ENCODE data around the gene TMC8. TPM values are rescaled to one million over a fixed set of nuclear protein-coding genes. Genes with fewer than 3 reads are reported as not detected.

TMC8 gene
- total RNA-seq, 4 donors from 2014 or later: 1.7 to 12.0 (median 3.0) TPM

DNA sequence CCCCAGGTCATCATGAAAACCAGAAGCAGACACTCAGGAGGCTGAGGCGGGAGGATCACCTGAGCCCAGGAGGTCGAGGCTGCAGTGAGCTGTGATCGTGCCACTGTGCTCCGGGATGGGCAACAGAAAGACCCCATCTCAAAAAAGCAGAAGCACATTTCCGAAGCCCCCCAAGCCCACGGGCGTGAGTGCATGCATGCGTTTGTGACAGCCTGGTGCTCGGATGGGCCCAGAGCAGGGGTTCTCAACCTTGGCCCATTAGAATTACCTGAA lies 21.1 kb upstream of the TMC8 start:
- WGBS, 2 donors (ENCODE audit: low coverage in 1 of 2): 86% methylated on average over 9 of the region's 9 CpGs; no CpG with 5 or more reads in 1 of the 2 donors
- no peak for ATAC-seq
- Histone ChIP-seq H3K9me3 (no peaks in the 10 kb centered on the region), H3K36me3 (peaks cover 0 to 58% of the 10 kb centered on the region in 2 donors), H3K27me3 (no peaks in the 10 kb centered on the region), H3K27ac (no peak overlapping the region), H3K4me1 (peaks cover 0 to 58% (median 6%) of the 10 kb centered on the region in 3 donors), H3K4me3 (no peak overlapping the region)
- no peak for TF ChIP-seq POLR2AphosphoS5 (IDR thresholded peaks at IDR 0.05)
- no peak for TF ChIP-seq EP300 (IDR thresholded peaks at IDR 0.05)
- TF ChIP-seq POLR2A (IDR thresholded peaks at IDR 0.05): no peak

- no peak overlapping the region for H3K4me3 ChIP-seq
- peaks cover 0 to 50% of the 10 kb centered on the region in 2 donors for H3K36me3 ChIP-seq
- no peaks in the 10 kb centered on the region for H3K9me3 ChIP-seq
- no peak overlapping the region for H3K27ac ChIP-seq
- H3K27me3 ChIP-seq: no peaks in the 10 kb centered on the region
- H3K4me1 ChIP-seq: peaks cover 0 to 63% (median 6%) of the 10 kb centered on the region in 3 donors
- TF ChIP-seq POLR2A (IDR thresholded peaks at IDR 0.05): no peak
- TF ChIP-seq POLR2AphosphoS5 (IDR thresholded peaks at IDR 0.05): no peak
- no peak for TF ChIP-seq EP300 (IDR thresholded peaks at IDR 0.05)
- TF ChIP-seq CTCF (IDR thresholded peaks at IDR 0.05): no peak
- no peak for ATAC-seq
- 66 to 79% methylated on average over 5 to 18 of the region's 22 CpGs for WGBS, 2 donors (ENCODE audit: low coverage in 1 of 2)
Observed at GRCh38 chr17:78110363-78111015, 20.1 kb upstream of the TMC8 start.

GRCh38 chr17:78111016-78111726 lies 19.4 kb upstream of the TMC8 start:
- Histone ChIP-seq H3K9me3 (no peaks in the 10 kb centered on the region), H3K4me3 (no peak overlapping the region), H3K36me3 (peaks cover 0 to 47% of the 10 kb centered on the region in 2 donors), H3K4me1 (peaks cover 0 to 56% (median 6%) of the 10 kb centered on the region in 3 donors), H3K27me3 (no peaks in the 10 kb centered on the region), H3K27ac (no peak overlapping the region)
- ATAC-seq: no peak
- WGBS, 2 donors (ENCODE audit: low coverage in 1 of 2): no CpG with 5 or more reads among the region's 19 CpGs
- no peak for TF ChIP-seq POLR2AphosphoS5 (IDR thresholded peaks at IDR 0.05)

GRCh38 chr17:78111727-78112517 lies 18.6 kb upstream of the TMC8 start:
- Histone ChIP-seq H3K9me3 (no peaks in the 10 kb centered on the region), H3K36me3 (peaks cover 0 to 45% of the 10 kb centered on the region in 2 donors), H3K4me1 (peaks cover 0 to 54% (median 6%) of the 10 kb centered on the region in 3 donors), H3K27me3 (no peaks in the 10 kb centered on the region), H3K4me3 (no peak overlapping the region), H3K27ac (no peak overlapping the region)
- TF ChIP-seq POLR2A (IDR thresholded peaks at IDR 0.05) (no peak), POLR2AphosphoS5 (IDR thresholded peaks at IDR 0.05) (no peak), CTCF (IDR thresholded peaks at IDR 0.05) (no peak), EP300 (IDR thresholded peaks at IDR 0.05) (no peak)
- WGBS, 2 donors (ENCODE audit: low coverage in 1 of 2): no CpG with 5 or more reads among the region's 28 CpGs
- ATAC-seq: no peak

- H3K4me3 ChIP-seq: no peak overlapping the region
- no peaks in the 10 kb centered on the region for H3K9me3 ChIP-seq
- 98% methylated on average over 5 of the region's 33 CpGs; no CpG with 5 or more reads in 1 of the 2 donors for WGBS, 2 donors (ENCODE audit: low coverage in 1 of 2)
- peaks cover 0 to 56% (median 4%) of the 10 kb centered on the region in 3 donors for H3K4me1 ChIP-seq
- peaks cover 0 to 41% of the 10 kb centered on the region in 2 donors for H3K36me3 ChIP-seq
- no peak overlapping the region for H3K27ac ChIP-seq
- TF ChIP-seq EP300 (IDR thresholded peaks at IDR 0.05): no peak
- peak; percentile 44 for TF ChIP-seq POLR2AphosphoS5 (IDR thresholded peaks at IDR 0.05)
- TF ChIP-seq CTCF (IDR thresholded peaks at IDR 0.05): peak in 3 of 4 experiments; percentile 96 to 100 (median 99)
- peak; percentile 76 for ATAC-seq
- H3K27me3 ChIP-seq: no peaks in the 10 kb centered on the region
Observed at GRCh38 chr17:78112518-78113471, 17.8 kb upstream of the TMC8 start.
